Spinal cord (tissue), 10 donors: ENCODE data around the gene SYNC. TPM values are rescaled to one million over a fixed set of nuclear protein-coding genes. Genes with fewer than 3 reads are reported as not detected.
"Not testable (repeated sequence)": the region's sequence is repeated elsewhere in the genome, so short reads cannot be mapped to it uniquely, and the experiment has no call there.

Experiments
- DNase-seq, 6 donors: peaks; one replicate each; pipeline versions ENCODE4 v3.0.0 to v3.0.0-alpha.2; 2013 to 2015; ENCODE audit warnings: low spot score in 6 of 6, low read depth in 4 of 6
- H3K27ac ChIP-seq: one replicate; pipeline ENCODE4 v1.5.1; 2013; ENCODE audit warnings: low read depth, low read length, control low read depth
- H3K27me3 ChIP-seq: one replicate; pipeline ENCODE4 v1.6.1; 2013; ENCODE audit warnings: low read length; ENCODE audit not compliant: control insufficient read depth, insufficient read depth
- H3K36me3 ChIP-seq: one replicate; pipeline ENCODE4 v1.6.1; 2013; ENCODE audit warnings: low read length; ENCODE audit not compliant: control insufficient read depth, insufficient read depth
- H3K4me1 ChIP-seq: one replicate; pipeline ENCODE4 v1.6.1; 2013; ENCODE audit warnings: low read length; ENCODE audit not compliant: control insufficient read depth, insufficient read depth
- H3K4me3 ChIP-seq: one replicate; pipeline ENCODE4 v1.5.1; 2013; ENCODE audit warnings: low read depth, low read length, control low read depth
- H3K9me3 ChIP-seq: one replicate; pipeline ENCODE4 v1.6.1; 2013; ENCODE audit warnings: low read length; ENCODE audit not compliant: control insufficient read depth, insufficient read depth
- WGBS: methylation state at CpG from one replicate; pipeline ENCODE4 v1.1.5; 2013; ENCODE audit warnings: missing lambda C conversion rate; ENCODE audit not compliant: insufficient coverage; 5-methylcytosine and 5-hydroxymethylcytosine counted together
- polyA plus RNA-seq, 2 donors: library from polyadenylated mRNA; unstranded; fragments of 120-200 nt; gene quantifications; one replicate each; pipeline ENCODE4 v1.2.1, GENCODE V29; 2013; ENCODE audit not compliant: insufficient read length in 2 of 2
- total RNA-seq, 2 donors: library from RNA; depleted of rRNA in 1 of 2; stranded (reverse); fragments of 120-200 nt in 1 of 2; fragments of >200 nt in 1 of 2; gene quantifications; one replicate each; pipeline versions ENCODE4 v1.2.3 to v1.2.4, GENCODE V29; 2013 to 2014
- donor health status: healthy.

SYNC gene
- total and polyA plus RNA-seq, 4 donors, result 6.0 to 17.2 (median 8.8) TPM

DNA sequence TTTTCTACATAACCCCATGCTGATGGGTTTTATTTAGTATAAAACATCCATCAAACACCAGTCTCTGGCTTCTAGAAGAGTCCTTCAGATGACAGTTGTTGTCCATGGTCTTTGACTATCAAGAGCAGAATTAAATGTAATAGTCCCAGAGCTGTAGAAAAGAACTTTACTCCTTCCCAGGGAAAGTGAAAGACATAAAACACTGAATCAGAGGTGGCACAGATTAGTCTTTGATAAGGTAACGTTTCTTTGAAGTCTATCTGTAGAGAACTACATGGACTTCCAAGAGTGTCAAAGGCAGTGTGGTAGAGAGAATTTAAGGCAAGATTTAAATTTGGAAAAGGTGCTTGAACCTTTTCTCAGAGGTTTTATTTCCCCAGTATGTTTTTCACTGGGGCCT lies 21.9 kb downstream of the SYNC start:
- H3K27ac ChIP-seq, result no peak overlapping the region
- H3K4me1 ChIP-seq, result peaks cover 6% of the 10 kb centered on the region
- DNase-seq, result no peak
- H3K36me3 ChIP-seq, result peaks cover 39% of the 10 kb centered on the region
- no peaks in the 10 kb centered on the region for H3K9me3 ChIP-seq
- no CpG with 5 or more reads among the region's 1 CpG for WGBS
- H3K4me3 ChIP-seq, result no peak overlapping the region
- H3K27me3 ChIP-seq, result no peaks in the 10 kb centered on the region

DNA sequence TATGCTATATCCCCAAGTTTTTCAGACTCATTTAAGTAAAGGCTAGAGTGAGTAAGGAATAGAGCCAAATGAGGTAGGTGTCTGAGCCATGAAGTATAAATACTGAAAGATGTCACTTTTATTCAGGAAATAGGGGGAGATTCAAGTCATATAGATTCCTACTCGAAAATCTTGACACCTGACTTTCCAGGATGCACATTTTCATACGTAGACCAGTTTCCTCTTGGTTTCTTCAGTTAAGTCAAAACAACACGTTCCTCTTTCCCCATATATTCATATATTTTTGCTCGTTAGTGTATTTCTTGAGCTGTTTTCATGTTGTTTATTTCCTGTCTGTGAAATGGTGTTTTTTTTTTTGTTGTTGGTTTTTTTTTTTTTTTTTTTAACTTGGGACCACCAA lies 22.6 kb downstream of the SYNC start:
- not testable (repeated sequence) for DNase-seq, H3K27ac ChIP-seq, H3K27me3 ChIP-seq, H3K4me3 ChIP-seq, H3K9me3 ChIP-seq, H3K4me1 ChIP-seq
- peaks cover 41% of the 10 kb centered on the region for H3K36me3 ChIP-seq
- no CpG with 5 or more reads among the region's 4 CpGs for WGBS

GRCh38 chr1:32676945-32677344 lies 25.6 kb downstream of the SYNC start:
- H3K4me3 ChIP-seq, result no peak overlapping the region
- no peaks in the 10 kb centered on the region for H3K27me3 ChIP-seq
- H3K27ac ChIP-seq, result no peak overlapping the region
- 100% methylated on average over 2 of the region's 3 CpGs for WGBS
- H3K36me3 ChIP-seq, result peaks cover 53% of the 10 kb centered on the region
- no peak for DNase-seq
- no peaks in the 10 kb centered on the region for H3K4me1 ChIP-seq
- H3K9me3 ChIP-seq, result no peaks in the 10 kb centered on the region

DNA sequence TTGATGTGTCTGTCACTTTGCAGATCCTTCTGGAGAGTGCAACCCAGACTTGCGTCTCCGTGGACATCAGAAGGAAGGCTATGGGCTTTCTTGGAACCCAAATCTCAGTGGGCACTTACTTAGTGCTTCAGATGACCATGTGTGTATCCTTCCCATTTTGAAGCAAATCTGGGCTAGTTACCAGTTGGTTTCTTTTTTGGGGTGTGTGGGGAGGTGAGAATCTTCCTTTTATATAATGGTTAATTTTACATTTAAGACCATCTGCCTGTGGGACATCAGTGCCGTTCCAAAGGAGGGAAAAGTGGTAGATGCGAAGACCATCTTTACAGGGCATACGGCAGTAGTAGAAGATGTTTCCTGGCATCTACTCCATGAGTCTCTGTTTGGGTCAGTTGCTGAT lies 33.9 kb downstream of the SYNC start:
- not testable (repeated sequence) for DNase-seq, H3K9me3 ChIP-seq, H3K4me3 ChIP-seq, H3K27ac ChIP-seq, H3K4me1 ChIP-seq, H3K27me3 ChIP-seq
- H3K36me3 ChIP-seq, result peaks cover 61% of the 10 kb centered on the region
- 100% methylated on average over 5 of the region's 5 CpGs for WGBS

DNA sequence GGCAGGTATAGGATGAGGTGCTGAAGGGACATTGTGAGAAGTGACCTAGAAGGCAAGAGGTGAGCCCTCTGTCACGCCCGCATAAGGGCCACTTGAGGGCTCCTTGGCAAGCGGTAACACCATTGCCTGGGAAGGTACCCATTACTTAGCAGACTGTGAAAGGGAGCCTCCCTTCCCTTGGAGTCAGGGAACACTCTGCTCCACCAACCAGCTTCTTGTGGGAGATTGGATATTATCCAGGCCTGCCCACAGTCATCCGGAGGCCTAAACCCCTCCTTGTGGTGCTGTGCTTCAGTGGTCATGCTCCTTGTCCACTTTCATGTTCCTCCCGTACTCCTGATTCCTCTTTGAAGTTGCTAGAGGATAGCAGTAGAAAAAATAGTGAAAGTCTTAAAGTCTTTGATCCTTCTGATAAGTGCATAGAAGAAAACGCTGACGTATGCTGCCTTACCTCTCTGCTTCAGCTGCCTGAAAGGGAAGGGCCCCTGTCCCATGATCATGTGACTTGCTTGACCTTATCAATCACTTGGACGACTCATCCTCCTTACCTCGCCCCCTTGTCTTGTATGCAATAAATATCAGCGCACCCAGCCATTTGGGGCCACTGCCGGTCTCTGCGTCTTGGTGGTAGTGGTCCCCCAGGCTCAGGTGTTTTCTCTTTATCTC lies 35.5 kb downstream of the SYNC start:
- no peak for DNase-seq
- Histone ChIP-seq H3K9me3 (no peaks in the 10 kb centered on the region), H3K4me1 (no peaks in the 10 kb centered on the region), H3K36me3 (peaks cover 63% of the 10 kb centered on the region), H3K4me3 (no peak overlapping the region), H3K27me3 (no peaks in the 10 kb centered on the region), H3K27ac (no peak overlapping the region)
- 90% methylated on average over 10 of the region's 12 CpGs for WGBS

DNA sequence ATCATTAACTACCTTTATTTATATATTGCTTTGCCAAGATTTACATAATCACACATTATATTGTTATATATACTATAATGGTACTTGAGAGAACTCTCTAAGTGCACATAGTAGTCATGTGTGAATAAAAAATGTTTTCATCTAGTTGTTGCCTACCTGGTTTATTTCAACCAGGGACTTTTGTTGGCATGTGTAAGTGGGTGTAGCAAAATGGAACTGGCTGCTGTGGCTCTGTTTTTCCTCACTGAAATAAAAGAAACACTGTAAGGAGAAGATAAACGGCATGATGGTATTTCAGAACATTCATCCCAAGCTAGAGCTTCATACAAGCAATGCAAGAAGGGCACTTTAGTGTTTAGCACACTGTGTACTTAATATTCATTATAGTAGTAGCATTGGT lies 36.7 kb downstream of the SYNC start:
- Histone ChIP-seq H3K4me3 (no peak overlapping the region), H3K36me3 (peaks cover 64% of the 10 kb centered on the region), H3K9me3 (no peaks in the 10 kb centered on the region), H3K4me1 (no peaks in the 10 kb centered on the region), H3K27ac (no peak overlapping the region), H3K27me3 (no peaks in the 10 kb centered on the region)
- no peak for DNase-seq
- no CpG with 5 or more reads among the region's 1 CpG for WGBS

DNA sequence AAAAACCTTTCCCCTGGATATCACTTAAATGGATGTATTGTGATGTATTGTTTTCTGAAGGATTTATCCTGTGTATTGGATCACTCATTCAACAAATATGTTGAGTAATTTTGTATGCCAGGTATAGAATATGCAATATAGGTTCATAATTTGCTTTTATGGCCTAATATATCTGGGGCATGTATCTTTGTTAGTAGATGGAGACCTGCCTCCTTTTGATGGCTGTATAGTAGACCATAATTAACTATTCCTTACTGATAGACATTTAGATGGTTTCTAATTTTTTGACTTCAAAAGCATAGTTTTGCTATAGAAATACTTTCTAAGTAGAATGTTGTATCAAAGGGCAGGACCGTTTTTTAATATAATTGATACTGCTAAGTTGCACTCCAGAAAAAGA lies 43.0 kb downstream of the SYNC start:
- Histone ChIP-seq H3K4me3 (no peak overlapping the region), H3K36me3 (peaks cover 76% of the 10 kb centered on the region), H3K9me3 (no peaks in the 10 kb centered on the region), H3K4me1 (peaks cover 5% of the 10 kb centered on the region), H3K27me3 (no peaks in the 10 kb centered on the region), H3K27ac (no peak overlapping the region)
- DNase-seq, result no peak
- no CpG with 5 or more reads among the region's 1 CpG for WGBS

GRCh38 chr1:32652244-32652962 lies 50.2 kb downstream of the SYNC start:
- 95% methylated on average over 10 of the region's 16 CpGs for WGBS
- no peaks in the 10 kb centered on the region for H3K9me3 ChIP-seq

DNA sequence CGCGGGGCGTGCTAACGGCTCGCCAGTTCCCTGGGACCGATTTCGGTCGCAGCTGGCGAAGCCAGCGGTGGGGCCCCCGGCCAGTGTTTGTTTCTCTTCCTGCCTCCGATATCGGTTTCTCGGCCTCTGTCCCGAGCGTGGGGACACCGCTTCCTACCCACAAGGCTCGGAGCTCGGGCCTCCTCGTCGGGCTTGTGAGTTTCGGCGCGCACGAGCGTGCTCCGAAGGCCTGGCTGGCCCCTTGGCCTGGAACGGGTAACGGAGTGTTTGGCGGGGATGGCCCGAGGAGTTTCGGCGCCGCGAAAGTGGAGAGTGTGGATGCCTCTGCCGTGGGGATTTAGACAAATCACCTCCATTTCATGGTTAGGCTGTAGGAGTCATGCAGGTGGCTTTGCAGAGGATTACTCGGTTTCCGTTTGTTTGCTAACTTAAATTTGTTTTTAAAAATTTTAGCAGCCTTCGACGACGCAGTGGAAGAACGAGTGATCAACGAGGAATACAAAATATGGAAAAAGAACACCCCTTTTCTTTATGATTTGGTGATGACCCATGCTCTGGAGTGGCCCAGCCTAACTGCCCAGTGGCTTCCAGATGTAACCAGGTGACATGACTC lies 51.0 kb downstream of the SYNC start:
- peaks cover 34% of the 10 kb centered on the region for H3K36me3 ChIP-seq
- H3K4me3 ChIP-seq, result peak overlapping the region; percentile 91
- peaks cover 32% of the 10 kb centered on the region for H3K4me1 ChIP-seq
- H3K27me3 ChIP-seq, result no peaks in the 10 kb centered on the region
- no peaks in the 10 kb centered on the region for H3K9me3 ChIP-seq
- under 1% methylated on average over 29 of the region's 43 CpGs for WGBS
- DNase-seq, result no peak
- H3K27ac ChIP-seq, result peak overlapping the region; percentile 97

More at GRCh38 chr1:32652244-32652962, 50.2 kb downstream of the SYNC start:
- peaks cover 36% of the 10 kb centered on the region for H3K36me3 ChIP-seq
- H3K4me1 ChIP-seq, result peaks cover 32% of the 10 kb centered on the region
- DNase-seq, result no peak
- peak overlapping the region; percentile 91 for H3K4me3 ChIP-seq
- H3K27me3 ChIP-seq, result no peaks in the 10 kb centered on the region
- no peak overlapping the region for H3K27ac ChIP-seq
